Activated CD4-positive, alpha-beta T cell treated with anti-CD3 and anti-CD28 coated beads, Interleukin-2, amount 50 U/mL, for 24 hours (primary cell): ENCODE measurements around the gene MOB3C.

Source experiments
- DNase-seq, 2 donors: peaks; one replicate each; pipeline ENCODE4 v3.0.0-alpha.2; 2020; ENCODE audit warnings: low read depth in 1 of 2, low spot score in 1 of 2

MOB3C gene

GRCh38 chr1:46638921-46639320 is 22.3 kb upstream of the MOB3C start:
- DNase-seq = no peak

- no peak for DNase-seq
Measured at GRCh38 chr1:46637444-46638083, 21.0 kb upstream of the MOB3C start.

GRCh38 chr1:46635205-46635604 is 18.6 kb upstream of the MOB3C start:
- DNase-seq = no peak

GRCh38 chr1:46630719-46631118 is 14.1 kb upstream of the MOB3C start:
- DNase-seq = no peak

GRCh38 chr1:46623743-46624644 is 7.4 kb upstream of the MOB3C start:
- DNase-seq = no peak

- DNase-seq = no peak
Measured at GRCh38 chr1:46622344-46622743, 5.7 kb upstream of the MOB3C start.

GRCh38 chr1:46621930-46622329 is 5.3 kb upstream of the MOB3C start:
- DNase-seq = no peak

GRCh38 chr1:46619656-46620258 is 3.1 kb upstream of the MOB3C start:
- DNase-seq = no peak

- no peak for DNase-seq
Measured at GRCh38 chr1:46618754-46619415, 2.3 kb upstream of the MOB3C start.

- DNase-seq = no peak
Measured at GRCh38 chr1:46617833-46618232, 1.2 kb upstream of the MOB3C start.

- DNase-seq = no peak
Measured at GRCh38 chr1:46617108-46617800, 643 bp upstream of the MOB3C start.

- no peak for DNase-seq
Measured at GRCh38 chr1:46615735-46616134, 876 bp downstream of the MOB3C start.

GRCh38 chr1:46615088-46615487 is 1.5 kb downstream of the MOB3C start:
- DNase-seq = no peak

- no peak for DNase-seq
Measured at GRCh38 chr1:46614604-46614984, 2.0 kb downstream of the MOB3C start.

GRCh38 chr1:46613661-46614603 is 2.7 kb downstream of the MOB3C start:
- DNase-seq = no peak

GRCh38 chr1:46612937-46613660 is 3.5 kb downstream of the MOB3C start:
- no peak for DNase-seq

- DNase-seq = no peak
Measured at GRCh38 chr1:46611691-46612221, 4.9 kb downstream of the MOB3C start.

- no peak for DNase-seq
Measured at GRCh38 chr1:46607345-46608130, 9.1 kb downstream of the MOB3C start.
